GM12864 (cell line): Measurements from ENCODE around the gene C11orf52.

Experiments
- DNase-seq: peaks from one replicate; pipeline ENCODE4 v3.0.0-alpha.2; 2011; ENCODE audit warnings: low read depth
- H3K4me3 ChIP-seq: 2 replicates; pipeline ENCODE4 v1.5.1; 2011; ENCODE audit warnings: mild to moderate bottlenecking, low read depth, low read length, control low read depth
- CTCF ChIP-seq: IDR thresholded peaks from 2 replicates; pipeline ENCODE4 v1.5.1; 2011; ENCODE audit warnings: low read depth, mild to moderate bottlenecking, moderate library complexity, low read length, control low read depth, inconsistent platforms; ENCODE audit errors: missing control alignments

Gene C11orf52

DNA sequence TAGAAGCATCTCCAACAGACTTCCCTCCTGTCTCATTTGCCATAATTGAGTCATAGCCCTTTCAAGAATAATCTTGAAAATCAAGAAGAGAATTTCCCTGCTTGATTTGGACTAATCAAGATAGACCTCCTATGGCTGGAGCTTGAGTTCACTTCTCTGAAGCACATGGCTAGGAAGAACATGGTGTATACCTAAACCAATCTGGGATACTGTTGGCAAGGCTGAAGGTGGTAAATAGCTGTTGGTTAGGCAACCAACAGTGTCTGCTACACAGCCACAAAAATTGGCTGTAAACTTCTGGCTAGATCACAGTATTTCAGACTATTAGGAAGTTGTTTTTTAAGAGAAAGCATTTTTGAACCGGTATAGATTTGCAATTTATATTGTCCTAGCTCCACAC, 12.0 kb upstream of the C11orf52 start:
- no peak for DNase-seq
- no peak for TF ChIP-seq CTCF
- no peak overlapping the region for H3K4me3 ChIP-seq

GRCh38 chr11:111908639-111909305, 9.9 kb upstream of the C11orf52 start:
- H3K4me3 ChIP-seq: no peak overlapping the region
- no peak for DNase-seq
- TF ChIP-seq CTCF: no peak

GRCh38 chr11:111909378-111909777, 9.3 kb upstream of the C11orf52 start:
- TF ChIP-seq CTCF: no peak
- DNase-seq: no peak
- no peak overlapping the region for H3K4me3 ChIP-seq

GRCh38 chr11:111910676-111911562, 7.8 kb upstream of the C11orf52 start:
- TF ChIP-seq CTCF: no peak
- no peak for DNase-seq
- H3K4me3 ChIP-seq: no peak overlapping the region

- no peak for DNase-seq
- TF ChIP-seq CTCF: no peak
- H3K4me3 ChIP-seq: no peak within 1 kb of the TSS
Measured at GRCh38 chr11:111911563-111912401, 6.9 kb upstream of the C11orf52 start, which contains the start of gene CRYAB. CRYAB (minus strand) TSS chr11:111911770; CDS start chr11:111911724, 46 bp downstream.

DNA sequence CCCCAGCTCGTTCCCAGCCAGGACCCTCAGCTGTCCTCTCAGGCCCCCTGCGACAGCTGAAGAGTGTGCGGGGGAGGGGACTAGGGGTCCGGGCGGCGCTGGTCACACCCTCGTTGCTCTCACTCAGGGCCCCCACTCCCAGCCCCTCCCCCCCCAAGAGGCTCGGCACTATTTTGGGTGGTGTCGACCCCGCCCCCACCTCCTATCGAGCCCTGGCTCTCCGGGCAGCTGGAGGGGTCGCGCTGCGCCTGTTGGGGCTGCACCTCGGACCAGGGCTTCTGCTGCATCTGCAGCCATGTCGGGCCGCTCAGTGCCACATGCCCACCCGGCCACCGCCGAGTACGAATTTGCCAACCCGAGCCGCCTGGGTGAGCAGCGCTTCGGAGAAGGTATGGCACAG, 6.2 kb upstream of the C11orf52 start, which contains the start of gene HSPB2:
Gene HSPB2 (plus strand): TSS at position 200 of the 400 bp plus-strand sequence. CDS start 96 bp downstream, at position 296.
- no peak within 1 kb of the TSS for H3K4me3 ChIP-seq
- no peak for DNase-seq
- TF ChIP-seq CTCF: no peak
